WTC11 (cell line): ENCODE measurements around the gene CPNE5. TPM values are rescaled to one million over a fixed set of nuclear protein-coding genes. Genes with fewer than 3 reads are reported as not detected.

Experiments
- ATAC-seq: fragments of 200-7000 bp; cut with Tn5 transposase; 2 replicates; pipeline ENCODE4 v1.10.0; 2021; ENCODE audit warnings: mild to moderate bottlenecking, moderate library complexity
- CTCF ChIA-PET: fragments of 300-600 bp; sonication (Branson Sonifier 250); formaldehyde crosslinking; loops from one replicate; lab custom pipeline; 2021; ENCODE audit warnings: antibody characterized with exemption; lab: Charles Lee
- POLR2A ChIA-PET: fragments of 350-600 bp; sonication (Branson Sonifier 250); formaldehyde crosslinking; loops from one replicate; lab custom pipeline; 2021; ENCODE audit warnings: antibody characterized with exemption; lab: Charles Lee
- DNase-seq: peaks from one replicate; pipeline ENCODE4 v3.0.0; 2021; ENCODE audit warnings: low spot score
- H3K27ac Mint-ChIP-seq: 2 replicates; pipeline ENCODE4 v1.8.0; 2021; ENCODE audit warnings: mixed read lengths
- H3K27me3 Mint-ChIP-seq: 2 replicates; pipeline ENCODE4 v1.8.0; 2021; ENCODE audit warnings: low read depth, mild to moderate bottlenecking, moderate library complexity, mixed read lengths
- H3K36me3 Mint-ChIP-seq: 2 replicates; pipeline ENCODE4 v1.8.0; 2021; ENCODE audit warnings: mixed read lengths
- H3K4me1 Mint-ChIP-seq: 2 replicates; pipeline ENCODE4 v1.8.0; 2022; ENCODE audit warnings: mixed read lengths
- H3K4me3 Mint-ChIP-seq: 2 replicates; pipeline ENCODE4 v1.8.0; 2021; ENCODE audit warnings: mild to moderate bottlenecking, moderate library complexity, mixed read lengths
- H3K9me3 Mint-ChIP-seq: 2 replicates; pipeline ENCODE4 v1.8.0; 2021; ENCODE audit warnings: mixed read lengths
- ETV6 ChIP-seq: sonication (generic); formaldehyde crosslinking; IDR thresholded peaks from 2 replicates; pipeline ENCODE4 v1.8.1; 2022; ENCODE audit warnings: mild to moderate bottlenecking, missing genetic modification reagents
- FOXK1 ChIP-seq: sonication (generic); formaldehyde crosslinking; IDR thresholded peaks from 2 replicates; pipeline ENCODE4 v1.8.0; 2022; ENCODE audit warnings: mild to moderate bottlenecking, moderate library complexity, missing genetic modification reagents
- GRHL2 ChIP-seq: fragments of 250-450 bp; sonication (Bioruptor Pico); IDR thresholded peaks from 2 replicates; pipeline ENCODE4 v1.8.0; 2022; ENCODE audit warnings: mild to moderate bottlenecking, moderate library complexity; ENCODE audit not compliant: insufficient replicate concordance, severe bottlenecking
- JAZF1 ChIP-seq: fragments of 250-450 bp; sonication (Bioruptor Pico); IDR thresholded peaks from 2 replicates; pipeline ENCODE4 v1.9.0; 2021; ENCODE audit warnings: moderate library complexity, mild to moderate bottlenecking, inconsistent platforms
- NFYB ChIP-seq: sonication (generic); formaldehyde crosslinking; conservative IDR thresholded peaks from 2 replicates; pipeline ENCODE4 v1.8.0; 2022; ENCODE audit warnings: low read depth, missing genetic modification reagents
- PREB ChIP-seq: sonication (generic); formaldehyde crosslinking; IDR thresholded peaks from 2 replicates; pipeline ENCODE4 v1.8.1; 2022; ENCODE audit warnings: mild to moderate bottlenecking, missing genetic modification reagents, moderate library complexity, borderline replicate concordance
- RORB ChIP-seq: fragments of 250-450 bp; sonication (Bioruptor Pico); IDR thresholded peaks from 2 replicates; pipeline ENCODE4 v1.9.0; 2021; ENCODE audit warnings: mild to moderate bottlenecking
- TEAD1 ChIP-seq: sonication (generic); formaldehyde crosslinking; IDR thresholded peaks from 2 replicates; pipeline ENCODE4 v1.8.0; 2022; ENCODE audit warnings: mild to moderate bottlenecking, missing genetic modification reagents
- ZNF423 ChIP-seq: fragments of 250-450 bp; sonication (Bioruptor Pico); IDR thresholded peaks from 2 replicates; pipeline ENCODE4 v2.1.2; 2022; ENCODE audit warnings: mild to moderate bottlenecking, moderate library complexity
- ZNF512 ChIP-seq: sonication (generic); formaldehyde crosslinking; IDR thresholded peaks from 2 replicates; pipeline ENCODE4 v1.8.1; 2022; ENCODE audit warnings: missing genetic modification reagents, borderline replicate concordance
- total RNA-seq: library from RNA; stranded (reverse); gene quantifications from 3 replicates; pipeline ENCODE4 v1.2.3, GENCODE V29; 2021
- TF ChIP-seq, protein P1 (sequence below): sonication (generic); formaldehyde crosslinking; IDR thresholded peaks from 2 replicates; pipeline ENCODE4 v1.8.1; 2023; ENCODE audit warnings: mild to moderate bottlenecking, missing genetic modification reagents, borderline replicate concordance
- TF ChIP-seq, protein P2 (sequence below): fragments of 250-450 bp; sonication (Bioruptor Pico); IDR thresholded peaks from 2 replicates; pipeline ENCODE4 v1.9.0; 2021; ENCODE audit warnings: mild to moderate bottlenecking
- TF ChIP-seq, protein P3 (sequence below): fragments of 200-600 bp; IDR thresholded peaks from 2 replicates; pipeline ENCODE4 v1.8.0; 2022; ENCODE audit warnings: antibody characterized with exemption
- TF ChIP-seq, protein P4 (sequence below): sonication (generic); formaldehyde crosslinking; IDR thresholded peaks from 2 replicates; pipeline ENCODE4 v1.8.1; 2023; ENCODE audit warnings: mild to moderate bottlenecking, moderate library complexity, missing genetic modification reagents
- TF ChIP-seq, protein P5 (sequence below): sonication (generic); formaldehyde crosslinking; IDR thresholded peaks from 2 replicates; pipeline ENCODE4 v1.8.0; 2022; ENCODE audit warnings: mild to moderate bottlenecking, missing genetic modification reagents

The CPNE5 gene
- total RNA-seq, 1 experiment from 2014 or later, result 0.44 TPM

DNA sequence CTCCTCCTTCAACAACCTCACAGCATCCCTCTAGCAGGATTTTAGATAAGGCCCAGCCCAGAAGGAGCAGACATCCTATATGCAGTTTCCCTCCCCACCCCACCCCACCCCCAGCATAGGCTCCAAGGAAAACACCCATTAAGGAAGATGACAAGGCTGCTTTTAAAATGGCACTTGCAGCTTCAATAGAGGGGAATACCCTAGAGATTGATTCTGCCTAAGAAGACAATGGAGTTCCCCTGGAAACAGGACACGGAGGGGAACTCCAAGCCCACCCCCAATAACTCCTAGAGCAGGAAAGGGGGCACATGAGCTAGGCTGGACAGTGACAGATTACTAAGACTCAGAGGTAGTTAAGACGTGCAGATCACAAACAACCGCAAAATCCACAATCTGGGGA, 34.7 kb downstream of the CPNE5 start (continued):
- TF ChIP-seq, protein P1, sequence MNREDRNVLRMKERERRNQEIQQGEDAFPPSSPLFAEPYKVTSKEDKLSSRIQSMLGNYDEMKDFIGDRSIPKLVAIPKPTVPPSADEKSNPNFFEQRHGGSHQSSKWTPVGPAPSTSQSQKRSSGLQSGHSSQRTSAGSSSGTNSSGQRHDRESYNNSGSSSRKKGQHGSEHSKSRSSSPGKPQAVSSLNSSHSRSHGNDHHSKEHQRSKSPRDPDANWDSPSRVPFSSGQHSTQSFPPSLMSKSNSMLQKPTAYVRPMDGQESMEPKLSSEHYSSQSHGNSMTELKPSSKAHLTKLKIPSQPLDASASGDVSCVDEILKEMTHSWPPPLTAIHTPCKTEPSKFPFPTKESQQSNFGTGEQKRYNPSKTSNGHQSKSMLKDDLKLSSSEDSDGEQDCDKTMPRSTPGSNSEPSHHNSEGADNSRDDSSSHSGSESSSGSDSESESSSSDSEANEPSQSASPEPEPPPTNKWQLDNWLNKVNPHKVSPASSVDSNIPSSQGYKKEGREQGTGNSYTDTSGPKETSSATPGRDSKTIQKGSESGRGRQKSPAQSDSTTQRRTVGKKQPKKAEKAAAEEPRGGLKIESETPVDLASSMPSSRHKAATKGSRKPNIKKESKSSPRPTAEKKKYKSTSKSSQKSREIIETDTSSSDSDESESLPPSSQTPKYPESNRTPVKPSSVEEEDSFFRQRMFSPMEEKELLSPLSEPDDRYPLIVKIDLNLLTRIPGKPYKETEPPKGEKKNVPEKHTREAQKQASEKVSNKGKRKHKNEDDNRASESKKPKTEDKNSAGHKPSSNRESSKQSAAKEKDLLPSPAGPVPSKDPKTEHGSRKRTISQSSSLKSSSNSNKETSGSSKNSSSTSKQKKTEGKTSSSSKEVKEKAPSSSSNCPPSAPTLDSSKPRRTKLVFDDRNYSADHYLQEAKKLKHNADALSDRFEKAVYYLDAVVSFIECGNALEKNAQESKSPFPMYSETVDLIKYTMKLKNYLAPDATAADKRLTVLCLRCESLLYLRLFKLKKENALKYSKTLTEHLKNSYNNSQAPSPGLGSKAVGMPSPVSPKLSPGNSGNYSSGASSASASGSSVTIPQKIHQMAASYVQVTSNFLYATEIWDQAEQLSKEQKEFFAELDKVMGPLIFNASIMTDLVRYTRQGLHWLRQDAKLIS (CRISPR knock-in tag), result no peak
- TF ChIP-seq, protein P2, sequence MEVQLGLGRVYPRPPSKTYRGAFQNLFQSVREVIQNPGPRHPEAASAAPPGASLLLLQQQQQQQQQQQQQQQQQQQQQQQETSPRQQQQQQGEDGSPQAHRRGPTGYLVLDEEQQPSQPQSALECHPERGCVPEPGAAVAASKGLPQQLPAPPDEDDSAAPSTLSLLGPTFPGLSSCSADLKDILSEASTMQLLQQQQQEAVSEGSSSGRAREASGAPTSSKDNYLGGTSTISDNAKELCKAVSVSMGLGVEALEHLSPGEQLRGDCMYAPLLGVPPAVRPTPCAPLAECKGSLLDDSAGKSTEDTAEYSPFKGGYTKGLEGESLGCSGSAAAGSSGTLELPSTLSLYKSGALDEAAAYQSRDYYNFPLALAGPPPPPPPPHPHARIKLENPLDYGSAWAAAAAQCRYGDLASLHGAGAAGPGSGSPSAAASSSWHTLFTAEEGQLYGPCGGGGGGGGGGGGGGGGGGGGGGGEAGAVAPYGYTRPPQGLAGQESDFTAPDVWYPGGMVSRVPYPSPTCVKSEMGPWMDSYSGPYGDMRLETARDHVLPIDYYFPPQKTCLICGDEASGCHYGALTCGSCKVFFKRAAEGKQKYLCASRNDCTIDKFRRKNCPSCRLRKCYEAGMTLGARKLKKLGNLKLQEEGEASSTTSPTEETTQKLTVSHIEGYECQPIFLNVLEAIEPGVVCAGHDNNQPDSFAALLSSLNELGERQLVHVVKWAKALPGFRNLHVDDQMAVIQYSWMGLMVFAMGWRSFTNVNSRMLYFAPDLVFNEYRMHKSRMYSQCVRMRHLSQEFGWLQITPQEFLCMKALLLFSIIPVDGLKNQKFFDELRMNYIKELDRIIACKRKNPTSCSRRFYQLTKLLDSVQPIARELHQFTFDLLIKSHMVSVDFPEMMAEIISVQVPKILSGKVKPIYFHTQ (CRISPR knock-in tag), result no peak
- TF ChIP-seq TEAD1 (CRISPR knock-in tag), result no peak
- no peak for TF ChIP-seq ETV6 (CRISPR knock-in tag)
- no peak for TF ChIP-seq PREB
- TF ChIP-seq ZNF423 (CRISPR knock-in tag), result no peak
- TF ChIP-seq FOXK1 (CRISPR knock-in tag), result no peak
- no peak for TF ChIP-seq RORB (CRISPR knock-in tag)
- TF ChIP-seq, protein P3, sequence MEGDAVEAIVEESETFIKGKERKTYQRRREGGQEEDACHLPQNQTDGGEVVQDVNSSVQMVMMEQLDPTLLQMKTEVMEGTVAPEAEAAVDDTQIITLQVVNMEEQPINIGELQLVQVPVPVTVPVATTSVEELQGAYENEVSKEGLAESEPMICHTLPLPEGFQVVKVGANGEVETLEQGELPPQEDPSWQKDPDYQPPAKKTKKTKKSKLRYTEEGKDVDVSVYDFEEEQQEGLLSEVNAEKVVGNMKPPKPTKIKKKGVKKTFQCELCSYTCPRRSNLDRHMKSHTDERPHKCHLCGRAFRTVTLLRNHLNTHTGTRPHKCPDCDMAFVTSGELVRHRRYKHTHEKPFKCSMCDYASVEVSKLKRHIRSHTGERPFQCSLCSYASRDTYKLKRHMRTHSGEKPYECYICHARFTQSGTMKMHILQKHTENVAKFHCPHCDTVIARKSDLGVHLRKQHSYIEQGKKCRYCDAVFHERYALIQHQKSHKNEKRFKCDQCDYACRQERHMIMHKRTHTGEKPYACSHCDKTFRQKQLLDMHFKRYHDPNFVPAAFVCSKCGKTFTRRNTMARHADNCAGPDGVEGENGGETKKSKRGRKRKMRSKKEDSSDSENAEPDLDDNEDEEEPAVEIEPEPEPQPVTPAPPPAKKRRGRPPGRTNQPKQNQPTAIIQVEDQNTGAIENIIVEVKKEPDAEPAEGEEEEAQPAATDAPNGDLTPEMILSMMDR, result no peak
- TF ChIP-seq, protein P4, sequence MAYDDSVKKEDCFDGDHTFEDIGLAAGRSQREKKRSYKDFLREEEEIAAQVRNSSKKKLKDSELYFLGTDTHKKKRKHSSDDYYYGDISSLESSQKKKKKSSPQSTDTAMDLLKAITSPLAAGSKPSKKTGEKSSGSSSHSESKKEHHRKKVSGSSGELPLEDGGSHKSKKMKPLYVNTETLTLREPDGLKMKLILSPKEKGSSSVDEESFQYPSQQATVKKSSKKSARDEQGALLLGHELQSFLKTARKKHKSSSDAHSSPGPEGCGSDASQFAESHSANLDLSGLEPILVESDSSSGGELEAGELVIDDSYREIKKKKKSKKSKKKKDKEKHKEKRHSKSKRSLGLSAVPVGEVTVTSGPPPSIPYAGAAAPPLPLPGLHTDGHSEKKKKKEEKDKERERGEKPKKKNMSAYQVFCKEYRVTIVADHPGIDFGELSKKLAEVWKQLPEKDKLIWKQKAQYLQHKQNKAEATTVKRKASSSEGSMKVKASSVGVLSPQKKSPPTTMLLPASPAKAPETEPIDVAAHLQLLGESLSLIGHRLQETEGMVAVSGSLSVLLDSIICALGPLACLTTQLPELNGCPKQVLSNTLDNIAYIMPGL (CRISPR knock-in tag), result no peak
- TF ChIP-seq, all 79 proteins: peak for 0

- TF ChIP-seq NFYB (CRISPR knock-in tag) (no peak), ZNF512 (CRISPR knock-in tag) (no peak), JAZF1 (CRISPR knock-in tag) (no peak), GRHL2 (CRISPR knock-in tag) (no peak)
- TF ChIP-seq, protein P5, sequence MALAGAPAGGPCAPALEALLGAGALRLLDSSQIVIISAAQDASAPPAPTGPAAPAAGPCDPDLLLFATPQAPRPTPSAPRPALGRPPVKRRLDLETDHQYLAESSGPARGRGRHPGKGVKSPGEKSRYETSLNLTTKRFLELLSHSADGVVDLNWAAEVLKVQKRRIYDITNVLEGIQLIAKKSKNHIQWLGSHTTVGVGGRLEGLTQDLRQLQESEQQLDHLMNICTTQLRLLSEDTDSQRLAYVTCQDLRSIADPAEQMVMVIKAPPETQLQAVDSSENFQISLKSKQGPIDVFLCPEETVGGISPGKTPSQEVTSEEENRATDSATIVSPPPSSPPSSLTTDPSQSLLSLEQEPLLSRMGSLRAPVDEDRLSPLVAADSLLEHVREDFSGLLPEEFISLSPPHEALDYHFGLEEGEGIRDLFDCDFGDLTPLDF, result no peak
- ChIA-PET CTCF (interaction anchor here (1.0 to 3.6 kb wide), 3 partner anchors 13 to 81 kb away, joined by 3 to 21 read pairs (median 11); no protein-coding TSS in a partner anchor), POLR2A (no interaction called here)
- peaks cover 28% of the 10 kb centered on the region for H3K4me1 Mint-ChIP-seq
- DNase-seq (no peak), ATAC-seq (no peak)
- H3K27ac Mint-ChIP-seq, result no peak overlapping the region
- H3K9me3 Mint-ChIP-seq, result no peaks in the 10 kb centered on the region
- no peak overlapping the region for H3K4me3 Mint-ChIP-seq
- no peaks in the 10 kb centered on the region for H3K36me3 Mint-ChIP-seq
- peaks cover 5% of the 10 kb centered on the region; the same call in 1 of the 2 replicates for H3K27me3 Mint-ChIP-seq
Observed at GRCh38 chr6:36803908-36804307, 35.3 kb downstream of the CPNE5 start.
